ENCODE measurements around the gene CASP10.

The CASP10 gene

GRCh38 chr2:201276511-201276910, 93.6 kb downstream of the CASP10 start:
- no peaks in the 10 kb centered on the region for H3K4me1 ChIP-seq (ENCODE audit: control insufficient read depth, insufficient read depth, low read length)
- H3K9me3 ChIP-seq (ENCODE audit: control insufficient read depth, insufficient read depth, low read depth, low read length) = no peaks in the 10 kb centered on the region
- H3K27me3 ChIP-seq (ENCODE audit: control insufficient read depth, insufficient read depth, low read length) = no peaks in the 10 kb centered on the region
- no peak overlapping the region for H3K9ac ChIP-seq (ENCODE audit: low read length)
- no peak overlapping the region for H3K27ac ChIP-seq (ENCODE audit: low read depth, low read length)
- H3K36me3 ChIP-seq (ENCODE audit: control insufficient read depth, insufficient read depth, low read length) = no peaks in the 10 kb centered on the region
- no peak overlapping the region for H3K4me3 ChIP-seq (ENCODE audit: low read depth, low read length)
